Fibroblast of the aortic adventitia (primary cell): Measurements from ENCODE around the gene NKX2-4. TPM values are rescaled to one million over a fixed set of nuclear protein-coding genes. Genes with fewer than 3 reads are reported as not detected.

ENCODE experiments used
- DNase-seq: peaks from one replicate; pipeline ENCODE4 v3.0.0-alpha.2; 2010; ENCODE audit warnings: low read depth
- H3K4me3 ChIP-seq: 2 replicates; pipeline ENCODE4 v1.5.1; 2011; ENCODE audit warnings: low read depth, mild to moderate bottlenecking, control low read depth, low read length, moderate library complexity
- total RNA-seq: library from RNA; depleted of rRNA; stranded (reverse); fragments of >200 nt; gene quantifications from 2 replicates; pipeline ENCODE4 v1.2.3, GENCODE V29; 2012; ENCODE audit warnings: low replicate concordance
- TF ChIP-seq, protein P1 (sequence below): IDR thresholded peaks from 2 replicates; pipeline ENCODE4 v1.5.1; 2011; ENCODE audit warnings: mild to moderate bottlenecking, low read length, control low read depth, inconsistent platforms; ENCODE audit not compliant: insufficient read depth

The NKX2-4 gene
- total RNA-seq, 1 donor, result not detected

DNA sequence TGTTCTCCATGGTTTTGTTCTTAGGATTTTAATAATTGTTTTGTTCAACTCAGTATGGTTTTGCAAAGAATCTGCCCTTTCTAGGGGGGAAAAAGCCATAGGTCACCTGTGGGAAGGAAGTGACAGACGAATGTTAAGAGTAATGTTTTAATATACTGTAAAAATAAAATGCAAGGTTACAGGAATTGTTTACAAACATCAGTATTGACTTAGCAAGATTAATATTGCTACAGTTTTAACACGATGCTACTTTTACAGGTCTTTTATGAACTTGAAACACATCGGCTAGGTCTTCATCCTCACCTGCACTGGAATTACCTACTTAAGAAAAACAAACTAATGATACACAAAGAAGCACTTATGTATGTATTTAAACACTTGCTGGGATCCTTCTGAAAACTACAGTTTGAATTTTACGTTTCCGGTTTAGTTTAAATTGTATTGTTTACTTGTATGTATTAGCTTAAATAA lies 1.7 kb upstream of the NKX2-4 start:
- DNase-seq, result no peak

DNA sequence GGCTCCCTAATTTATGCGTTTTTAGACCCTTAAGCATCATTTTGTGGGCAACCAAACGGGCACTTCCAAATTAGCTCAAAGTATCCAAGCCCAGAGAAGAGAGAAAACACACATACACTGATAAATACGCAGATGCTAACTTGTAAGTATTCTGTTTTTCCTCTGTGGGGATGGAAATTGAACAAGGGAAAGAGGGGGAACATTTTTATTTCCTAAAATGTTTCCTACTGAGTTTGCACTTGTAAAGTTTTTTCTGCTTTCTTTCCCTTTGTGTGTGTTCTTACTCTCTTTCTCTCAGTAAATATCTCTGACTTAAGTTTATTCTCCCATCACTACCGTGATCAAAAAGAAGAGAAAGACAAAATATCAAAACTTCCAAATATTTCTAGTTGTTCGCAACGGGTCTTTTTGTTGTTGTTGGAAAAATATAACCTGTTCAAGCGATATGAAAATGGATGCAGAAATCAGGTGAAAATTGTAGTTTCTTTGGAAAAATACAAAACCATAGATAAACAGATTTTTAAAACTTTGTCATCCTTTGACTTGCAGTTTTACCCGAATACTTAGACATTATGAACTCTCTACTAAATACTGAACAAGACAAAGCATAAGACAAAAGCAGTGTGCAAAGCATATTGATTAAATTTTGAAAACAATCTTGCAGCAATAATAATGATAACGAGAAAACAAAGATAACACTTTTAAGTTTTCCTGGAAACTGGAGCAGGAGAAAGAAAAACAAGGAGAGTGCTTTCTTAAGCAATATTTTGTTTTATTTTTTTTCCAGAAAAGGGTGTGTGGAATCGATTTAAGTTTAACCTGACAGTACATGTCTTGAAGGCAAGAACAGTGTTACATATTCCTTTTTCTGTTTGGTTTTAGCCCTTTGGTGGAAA lies 1.0 kb upstream of the NKX2-4 start:
- no peak for DNase-seq

More for the DNA sequence above, 1.7 kb upstream of the NKX2-4 start:
- TF ChIP-seq, protein P1, sequence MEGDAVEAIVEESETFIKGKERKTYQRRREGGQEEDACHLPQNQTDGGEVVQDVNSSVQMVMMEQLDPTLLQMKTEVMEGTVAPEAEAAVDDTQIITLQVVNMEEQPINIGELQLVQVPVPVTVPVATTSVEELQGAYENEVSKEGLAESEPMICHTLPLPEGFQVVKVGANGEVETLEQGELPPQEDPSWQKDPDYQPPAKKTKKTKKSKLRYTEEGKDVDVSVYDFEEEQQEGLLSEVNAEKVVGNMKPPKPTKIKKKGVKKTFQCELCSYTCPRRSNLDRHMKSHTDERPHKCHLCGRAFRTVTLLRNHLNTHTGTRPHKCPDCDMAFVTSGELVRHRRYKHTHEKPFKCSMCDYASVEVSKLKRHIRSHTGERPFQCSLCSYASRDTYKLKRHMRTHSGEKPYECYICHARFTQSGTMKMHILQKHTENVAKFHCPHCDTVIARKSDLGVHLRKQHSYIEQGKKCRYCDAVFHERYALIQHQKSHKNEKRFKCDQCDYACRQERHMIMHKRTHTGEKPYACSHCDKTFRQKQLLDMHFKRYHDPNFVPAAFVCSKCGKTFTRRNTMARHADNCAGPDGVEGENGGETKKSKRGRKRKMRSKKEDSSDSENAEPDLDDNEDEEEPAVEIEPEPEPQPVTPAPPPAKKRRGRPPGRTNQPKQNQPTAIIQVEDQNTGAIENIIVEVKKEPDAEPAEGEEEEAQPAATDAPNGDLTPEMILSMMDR, result no peak
- no peak overlapping the region for H3K4me3 ChIP-seq

DNA sequence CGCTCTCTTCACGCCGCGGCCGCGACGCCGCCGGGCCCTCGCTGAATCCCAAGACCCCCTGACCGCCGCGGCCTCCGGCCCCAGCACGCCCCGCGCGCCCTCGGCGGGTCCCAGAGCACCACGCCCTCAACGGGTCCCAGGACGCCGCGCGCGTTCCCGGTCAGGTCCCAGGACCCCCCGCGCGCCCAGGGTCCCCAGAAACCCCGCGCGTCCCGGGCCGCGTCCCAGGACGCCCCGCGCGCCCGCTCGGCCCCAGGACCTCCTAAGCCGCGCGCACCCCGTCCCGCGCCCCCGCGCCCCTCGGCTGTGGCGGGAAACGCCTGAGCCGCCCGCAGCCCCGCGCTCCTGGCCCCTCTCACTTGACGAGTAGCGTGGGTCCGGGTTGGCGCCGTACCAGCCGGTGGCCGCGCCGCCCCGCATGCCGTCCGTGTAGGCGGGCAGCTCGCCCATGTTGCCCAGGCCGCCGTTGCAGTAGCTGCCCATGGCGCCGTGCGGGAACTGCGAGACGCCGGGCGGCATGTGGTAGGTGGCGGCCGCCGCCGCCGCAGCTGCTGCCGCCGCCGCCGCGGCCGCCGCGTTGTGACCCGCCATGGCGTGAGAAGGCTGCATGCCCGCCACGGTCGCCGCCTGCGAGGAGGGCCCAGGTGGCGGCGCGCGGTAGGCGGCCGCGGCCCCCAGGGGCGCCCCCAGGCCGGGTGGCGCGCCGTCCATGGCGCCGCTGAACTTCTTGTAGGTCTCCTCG lies 556 bp downstream of the NKX2-4 start:
- TF ChIP-seq, protein P1, result no peak
- DNase-seq, result no peak
- H3K4me3 ChIP-seq, result no peak overlapping the region

More for the DNA sequence above, 1.0 kb upstream of the NKX2-4 start:
- H3K4me3 ChIP-seq, result no peak overlapping the region
- TF ChIP-seq, protein P1, result no peak

DNA sequence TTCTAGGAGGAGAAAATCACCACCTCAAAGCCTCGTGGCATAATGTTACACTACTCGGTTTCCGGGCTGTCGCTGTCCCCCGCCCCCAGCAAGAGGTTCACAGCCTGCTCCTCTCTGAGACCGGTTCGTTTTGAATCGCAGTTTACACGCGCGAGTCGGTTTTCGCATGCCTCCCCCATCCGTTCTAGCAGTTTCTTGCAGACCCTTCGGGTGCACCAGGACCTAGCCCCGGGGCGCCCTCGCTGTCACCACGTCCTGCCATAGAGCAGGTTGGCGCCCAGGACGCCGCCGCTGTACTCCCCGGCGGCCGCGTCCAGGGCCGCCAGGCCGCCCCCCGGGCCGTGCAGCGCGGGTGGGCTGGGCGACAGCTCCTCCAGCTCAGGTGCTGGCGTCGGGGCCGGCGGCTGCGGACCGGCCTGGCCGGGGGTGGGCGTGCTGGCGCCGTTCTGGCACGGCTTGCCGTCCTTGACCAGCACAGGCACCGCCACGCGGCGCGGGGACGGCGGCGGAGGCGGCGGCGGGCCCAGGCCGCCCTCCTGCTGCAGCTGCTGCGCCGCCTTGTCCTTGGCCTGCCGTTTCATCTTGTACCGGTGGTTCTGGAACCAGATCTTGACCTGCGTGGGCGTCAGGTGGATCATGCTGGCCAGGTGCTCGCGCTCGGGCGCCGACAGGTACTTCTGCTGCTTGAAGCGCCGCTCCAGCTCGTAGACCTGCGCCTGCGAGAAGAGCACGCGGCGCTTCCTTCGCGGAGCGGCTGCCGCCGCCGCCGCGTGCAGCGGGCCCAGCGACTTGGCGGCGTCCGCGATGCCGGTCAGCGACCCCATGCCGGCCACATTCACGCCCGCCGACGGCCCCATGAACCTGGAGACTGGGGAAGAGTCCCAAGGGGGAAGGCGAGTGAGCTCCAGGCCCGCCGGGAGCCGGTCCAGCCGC lies 1.4 kb downstream of the NKX2-4 start:
- no peak overlapping the region for H3K4me3 ChIP-seq
- DNase-seq, result no peak
- TF ChIP-seq, protein P1, result no peak

DNA sequence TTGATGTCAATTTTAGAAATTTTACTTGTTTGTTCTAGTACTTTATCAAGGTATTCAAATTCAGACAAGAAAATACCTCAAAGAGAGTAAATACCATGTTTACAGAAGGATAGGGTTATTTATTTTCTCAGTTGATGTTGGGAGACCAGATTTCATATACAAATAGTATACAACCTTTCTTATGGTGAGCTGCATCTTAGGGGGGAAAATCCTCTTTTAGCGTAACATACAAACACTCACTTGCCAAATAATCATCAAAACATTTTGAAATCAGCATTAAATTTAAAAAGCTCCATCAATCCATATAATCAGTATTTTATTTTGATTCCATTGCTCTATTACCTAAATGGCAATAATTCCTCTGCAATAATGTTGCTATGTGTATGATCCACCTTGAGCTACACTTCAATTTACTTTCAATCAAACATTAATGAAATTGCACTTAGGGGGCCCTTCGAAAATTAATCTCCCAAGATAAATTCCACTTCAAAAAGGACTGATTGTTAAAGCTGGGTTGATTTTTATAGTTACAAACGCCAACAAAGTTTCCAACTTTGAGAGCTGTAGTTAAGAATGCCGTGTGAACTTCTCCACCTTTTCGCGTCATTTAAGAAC lies 2.2 kb downstream of the NKX2-4 start:
- TF ChIP-seq, protein P1, result no peak
- no peak overlapping the region for H3K4me3 ChIP-seq
- no peak for DNase-seq

DNA sequence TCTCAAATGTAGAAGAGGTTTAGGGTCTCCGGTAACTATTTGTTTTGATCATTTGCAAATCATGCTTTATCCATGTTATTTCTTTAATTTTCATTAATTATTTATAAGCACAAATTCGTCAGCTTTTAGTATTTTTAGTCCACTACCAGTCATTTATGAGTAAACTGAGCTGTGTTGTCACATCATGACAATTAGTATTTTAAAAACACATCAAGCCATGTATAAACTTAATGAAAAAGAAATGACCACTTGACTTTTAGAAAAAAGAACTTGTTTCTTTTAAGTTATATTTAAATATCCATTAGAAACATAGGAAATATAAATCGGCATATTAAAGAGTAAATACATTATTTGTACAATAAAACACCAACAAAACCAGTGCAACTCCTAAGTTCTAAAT lies 2.8 kb downstream of the NKX2-4 start:
- no peak for DNase-seq
- no peak overlapping the region for H3K4me3 ChIP-seq
- TF ChIP-seq, protein P1, result no peak
